Measurements from ENCODE around the gene MEOX1. TPM values are rescaled to one million over a fixed set of nuclear protein-coding genes. Genes with fewer than 3 reads are reported as not detected.
A peak's percentile ranks its signal among the peaks of the same experiment; 100 is the strongest.
"Not testable (repeated sequence)": the region's sequence is repeated elsewhere in the genome, so short reads cannot be mapped to it uniquely, and the experiment has no call there.

MEOX1 gene
- total and polyA plus RNA-seq, 2 donors (not counting 1 experiment from before 2014, with no cell fraction given), result not detected

DNA sequence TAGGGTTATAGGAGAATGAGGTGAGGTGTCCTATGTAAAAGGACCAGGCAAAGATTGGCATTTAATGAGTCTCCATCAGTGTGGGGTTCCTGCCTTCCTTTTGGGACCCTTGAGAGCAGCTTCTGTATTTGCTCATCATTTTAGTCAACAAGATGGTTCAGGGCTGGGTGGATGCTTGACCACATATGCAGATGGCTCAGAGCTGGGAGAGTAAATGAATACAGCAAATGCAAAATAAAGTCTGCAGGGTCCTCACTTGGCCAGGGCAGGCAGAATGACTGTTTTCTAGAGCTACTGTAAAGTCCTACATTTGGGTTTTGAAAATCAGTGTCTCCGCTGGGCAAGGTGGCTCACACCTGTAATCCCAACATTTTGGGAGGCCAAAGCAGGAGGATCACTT, 58.4 kb downstream of the MEOX1 start:
- Histone ChIP-seq H3K36me3 (ENCODE audit: control insufficient read depth, insufficient read depth, low read length) (no peaks in the 10 kb centered on the region), H3K27ac (ENCODE audit: insufficient read depth, low read length) (no peak overlapping the region), H3K9ac (ENCODE audit: insufficient read depth, low read length) (no peak overlapping the region), H3K79me2 (ENCODE audit: control insufficient read depth, insufficient read depth, low read length) (no peaks in the 10 kb centered on the region), H3K27me3 (ENCODE audit: control insufficient read depth, insufficient read depth, low read length) (peaks cover 4% of the 10 kb centered on the region), H3K9me3 (ENCODE audit: control insufficient read depth, insufficient read depth, low read depth, low read length) (no peaks in the 10 kb centered on the region), H3K4me3 (replicated peaks in 1 of 4; ENCODE audit: control extremely low read depth in 1 of 4, insufficient read depth in 1 of 4, low read depth in 3 of 4, low read length in 4 of 4) (no peak overlapping the region), H4K20me1 (ENCODE audit: control insufficient read depth, extremely low read depth, insufficient read depth, low read length) (no peaks in the 10 kb centered on the region), H3K4me2 (ENCODE audit: extremely low read depth, insufficient read depth, low read length) (no peak overlapping the region), H2AFZ (ENCODE audit: low read length) (no peak overlapping the region), H3K4me1 (ENCODE audit: control insufficient read depth, extremely low read depth, insufficient read depth, low read length) (peaks cover 3% of the 10 kb centered on the region)
- TF ChIP-seq, protein P1, sequence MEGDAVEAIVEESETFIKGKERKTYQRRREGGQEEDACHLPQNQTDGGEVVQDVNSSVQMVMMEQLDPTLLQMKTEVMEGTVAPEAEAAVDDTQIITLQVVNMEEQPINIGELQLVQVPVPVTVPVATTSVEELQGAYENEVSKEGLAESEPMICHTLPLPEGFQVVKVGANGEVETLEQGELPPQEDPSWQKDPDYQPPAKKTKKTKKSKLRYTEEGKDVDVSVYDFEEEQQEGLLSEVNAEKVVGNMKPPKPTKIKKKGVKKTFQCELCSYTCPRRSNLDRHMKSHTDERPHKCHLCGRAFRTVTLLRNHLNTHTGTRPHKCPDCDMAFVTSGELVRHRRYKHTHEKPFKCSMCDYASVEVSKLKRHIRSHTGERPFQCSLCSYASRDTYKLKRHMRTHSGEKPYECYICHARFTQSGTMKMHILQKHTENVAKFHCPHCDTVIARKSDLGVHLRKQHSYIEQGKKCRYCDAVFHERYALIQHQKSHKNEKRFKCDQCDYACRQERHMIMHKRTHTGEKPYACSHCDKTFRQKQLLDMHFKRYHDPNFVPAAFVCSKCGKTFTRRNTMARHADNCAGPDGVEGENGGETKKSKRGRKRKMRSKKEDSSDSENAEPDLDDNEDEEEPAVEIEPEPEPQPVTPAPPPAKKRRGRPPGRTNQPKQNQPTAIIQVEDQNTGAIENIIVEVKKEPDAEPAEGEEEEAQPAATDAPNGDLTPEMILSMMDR (conservative IDR thresholded peaks at IDR 0.05 in 1 of 2, IDR thresholded peaks at IDR 0.05 in 1 of 2; ENCODE audit: low read depth in 1 of 2, low read length in 2 of 2), result no peak
- no peak for TF ChIP-seq EZH2 (IDR thresholded peaks at IDR 0.05; ENCODE audit: low read length, missing control alignments)
- DNase-seq (ENCODE audit: low read depth in 2 of 2), result no peak

DNA sequence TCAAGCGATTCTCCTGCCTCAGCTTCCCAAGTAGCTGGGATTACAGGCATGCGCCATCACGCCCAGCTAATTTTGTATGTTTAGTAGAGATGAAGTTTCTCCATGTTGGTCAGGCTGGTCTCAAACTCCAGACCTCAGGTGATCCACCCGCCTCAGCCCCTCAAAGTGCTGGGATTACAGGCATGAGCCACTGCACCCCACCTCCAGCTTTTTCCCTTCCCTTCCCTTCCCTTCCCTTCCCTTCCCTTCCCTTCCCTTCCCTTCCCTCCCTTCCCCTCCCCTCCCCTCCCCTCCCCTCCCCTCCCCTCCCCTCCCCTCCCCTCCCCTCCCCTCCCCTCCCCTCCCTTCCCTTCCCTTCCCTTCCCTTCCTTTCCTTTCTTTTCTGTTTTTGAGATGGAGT, 59.2 kb downstream of the MEOX1 start:
- H4K20me1 ChIP-seq (ENCODE audit: control insufficient read depth, extremely low read depth, insufficient read depth, low read length); H3K4me2 ChIP-seq (ENCODE audit: extremely low read depth, insufficient read depth, low read length); H3K9ac ChIP-seq (ENCODE audit: insufficient read depth, low read length); H3K4me3 ChIP-seq (replicated peaks in 1 of 4; ENCODE audit: control extremely low read depth in 1 of 4, insufficient read depth in 1 of 4, low read depth in 3 of 4, low read length in 4 of 4); H3K36me3 ChIP-seq (ENCODE audit: control insufficient read depth, insufficient read depth, low read length); H3K27me3 ChIP-seq (ENCODE audit: control insufficient read depth, insufficient read depth, low read length); H3K9me3 ChIP-seq (ENCODE audit: control insufficient read depth, insufficient read depth, low read depth, low read length); H3K27ac ChIP-seq (ENCODE audit: insufficient read depth, low read length); H3K4me1 ChIP-seq (ENCODE audit: control insufficient read depth, extremely low read depth, insufficient read depth, low read length); DNase-seq (ENCODE audit: low read depth in 2 of 2); H2AFZ ChIP-seq (ENCODE audit: low read length); H3K79me2 ChIP-seq (ENCODE audit: control insufficient read depth, insufficient read depth, low read length): not testable (repeated sequence)

DNA sequence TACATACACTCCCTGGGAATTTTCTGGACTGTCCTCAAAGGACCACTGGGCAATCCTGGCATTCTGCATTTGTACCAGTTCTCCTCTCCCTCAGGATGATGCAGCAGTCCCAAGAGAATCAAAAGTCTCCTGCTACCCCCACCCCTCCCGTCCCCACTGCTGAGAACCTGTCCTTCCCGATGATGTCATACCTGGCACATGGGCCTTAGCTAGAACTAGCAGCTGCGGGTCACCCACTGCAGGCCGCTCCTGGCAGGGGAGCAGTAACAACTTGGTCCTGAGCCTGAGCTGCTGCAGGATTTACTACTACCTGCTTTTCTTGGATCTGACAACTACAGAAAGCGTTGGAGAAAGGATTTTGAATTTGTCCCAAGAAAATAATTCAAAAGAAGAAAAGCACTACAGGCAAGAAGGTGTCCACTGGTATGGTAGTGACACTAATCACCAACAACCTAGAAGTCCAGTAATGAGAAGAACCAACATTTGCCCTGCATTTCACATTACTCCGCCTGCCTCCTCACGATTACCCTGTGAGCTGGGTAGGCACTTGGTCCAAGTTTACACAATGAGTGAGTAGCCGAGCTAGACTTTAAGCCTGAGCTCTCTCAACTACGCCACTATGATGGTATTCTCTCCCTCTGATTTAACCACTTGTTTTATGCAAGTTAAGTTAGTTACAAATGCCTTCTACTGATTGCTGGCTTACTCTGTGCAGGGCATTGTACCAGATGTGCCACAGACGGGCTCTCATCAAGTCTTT, 60.3 kb downstream of the MEOX1 start:
- no peak overlapping the region for H3K9ac ChIP-seq (ENCODE audit: insufficient read depth, low read length)
- peaks cover 4% of the 10 kb centered on the region for H3K27me3 ChIP-seq (ENCODE audit: control insufficient read depth, insufficient read depth, low read length)
- no peak overlapping the region for H3K27ac ChIP-seq (ENCODE audit: insufficient read depth, low read length)
- no peaks in the 10 kb centered on the region for H4K20me1 ChIP-seq (ENCODE audit: control insufficient read depth, extremely low read depth, insufficient read depth, low read length)
- H3K4me1 ChIP-seq (ENCODE audit: control insufficient read depth, extremely low read depth, insufficient read depth, low read length), result peaks cover 3% of the 10 kb centered on the region
- no peak overlapping the region for H3K4me2 ChIP-seq (ENCODE audit: extremely low read depth, insufficient read depth, low read length)
- DNase-seq (ENCODE audit: low read depth in 2 of 2), result peak; percentile 33 to 70
- no peaks in the 10 kb centered on the region for H3K79me2 ChIP-seq (ENCODE audit: control insufficient read depth, insufficient read depth, low read length)
- no peaks in the 10 kb centered on the region for H3K9me3 ChIP-seq (ENCODE audit: control insufficient read depth, insufficient read depth, low read depth, low read length)
- H3K36me3 ChIP-seq (ENCODE audit: control insufficient read depth, insufficient read depth, low read length), result no peaks in the 10 kb centered on the region
- H2AFZ ChIP-seq (ENCODE audit: low read length), result no peak overlapping the region
- H3K4me3 ChIP-seq (replicated peaks in 1 of 4; ENCODE audit: control extremely low read depth in 1 of 4, insufficient read depth in 1 of 4, low read depth in 3 of 4, low read length in 4 of 4), result no peak overlapping the region
- TF ChIP-seq, protein P1 (conservative IDR thresholded peaks at IDR 0.05 in 1 of 2, IDR thresholded peaks at IDR 0.05 in 1 of 2; ENCODE audit: low read depth in 1 of 2, low read length in 2 of 2), result no peak
- no peak for TF ChIP-seq EZH2 (IDR thresholded peaks at IDR 0.05; ENCODE audit: low read length, missing control alignments)

Measured in fibroblast of lung (primary cell).